Stimulated activated CD4-positive, alpha-beta T cell treated with anti-CD3 and anti-CD28 coated beads, Interleukin-15, amount 100 ng/mL, for 48 hours (primary cell): ENCODE measurements around the gene BAZ2B.
A peak's percentile ranks its signal among the peaks of the same experiment; 100 is the strongest.

Experiments
- DNase-seq, 2 donors: peaks; one replicate each; pipeline ENCODE4 v3.0.0-alpha.2; 2020; ENCODE audit warnings: low read depth in 2 of 2

The BAZ2B gene

DNA sequence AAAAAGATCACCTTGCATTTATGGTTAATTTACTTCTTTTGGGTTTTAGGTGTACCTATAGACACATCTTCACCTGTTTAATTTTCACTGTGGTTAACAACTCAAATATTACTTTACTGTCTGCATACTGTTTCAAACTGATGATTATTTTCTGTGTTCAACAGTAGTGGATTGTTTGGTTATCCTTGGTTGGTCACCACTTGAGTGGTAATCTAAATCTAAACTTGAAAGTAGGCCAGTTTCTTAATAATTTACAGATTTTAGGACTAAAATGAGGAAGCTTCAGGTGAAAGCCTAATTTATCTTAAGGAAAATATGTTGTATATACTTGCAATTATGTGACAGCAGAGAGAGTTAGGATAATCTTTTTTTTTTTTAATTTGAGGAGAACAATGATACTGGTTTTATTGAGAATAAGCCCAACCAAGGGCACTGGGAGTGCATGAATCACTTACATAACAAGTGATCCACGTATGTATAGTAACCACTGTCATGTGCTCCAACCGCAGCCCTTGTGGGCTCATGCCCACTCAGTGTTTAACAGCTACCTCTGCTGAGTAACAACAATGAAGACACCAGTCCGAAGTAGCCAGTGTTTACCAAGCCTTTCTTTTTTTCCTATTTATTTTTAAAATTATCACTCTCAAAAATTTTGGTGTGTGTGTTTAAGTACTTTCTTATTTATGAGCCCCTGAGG lies 298.8 kb downstream of the BAZ2B start:
- DNase-seq: no peak

DNA sequence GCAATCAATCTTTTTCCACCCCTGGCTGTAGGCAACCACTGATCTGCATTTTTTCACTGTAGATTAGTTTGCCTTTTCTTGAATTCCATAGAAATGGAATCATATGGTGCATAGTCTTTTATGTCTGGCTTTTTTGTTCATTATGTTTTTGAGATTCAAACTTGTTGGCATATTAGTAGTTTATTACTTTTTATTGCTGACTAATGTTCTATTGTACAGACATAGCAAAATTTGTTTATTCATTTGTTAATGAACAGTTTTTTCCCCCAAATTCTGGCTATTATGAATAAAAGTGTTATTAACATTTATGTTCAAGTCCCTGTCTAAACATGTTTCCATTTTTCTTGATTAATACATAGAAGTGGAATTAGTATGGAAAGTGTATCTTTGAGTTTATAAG lies 308.4 kb downstream of the BAZ2B start:
- DNase-seq: no peak

DNA sequence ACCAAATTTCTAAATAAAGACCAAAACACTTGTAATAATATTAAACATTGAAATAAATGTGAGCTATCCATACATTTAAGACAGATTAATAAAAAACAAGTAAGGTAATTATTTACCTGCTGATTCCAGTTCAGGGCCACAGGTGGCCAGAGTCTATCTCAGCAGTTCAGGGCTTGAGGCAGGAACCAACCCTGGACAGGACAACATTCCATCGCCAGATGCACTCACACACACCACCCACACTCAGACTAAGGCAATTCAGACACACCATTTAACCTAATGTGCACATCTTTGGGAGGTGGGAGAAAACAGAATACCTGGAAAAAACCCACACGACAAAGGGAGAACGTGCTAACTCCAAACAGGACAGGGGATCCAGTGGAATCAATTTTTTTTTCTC lies 315.8 kb downstream of the BAZ2B start:
- DNase-seq: no peak

DNA sequence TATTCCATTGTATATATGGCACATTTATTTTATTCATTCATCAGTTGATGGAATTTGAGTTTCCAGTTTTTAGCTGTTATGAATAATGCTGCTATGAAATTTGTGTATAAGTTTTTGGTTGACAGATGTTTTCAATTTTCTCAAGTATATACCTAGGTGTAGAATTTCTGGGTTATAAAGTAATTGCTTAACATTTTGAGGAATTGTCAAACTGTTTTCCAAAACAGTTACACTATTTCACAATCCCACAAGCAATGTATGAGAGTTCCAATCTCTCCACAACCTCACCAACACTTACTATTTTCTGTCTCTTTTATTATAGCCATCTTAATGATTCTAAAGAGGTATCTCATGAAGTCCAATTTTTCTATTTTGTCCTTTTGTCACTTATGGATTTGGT lies 317.4 kb downstream of the BAZ2B start:
- no peak for DNase-seq

DNA sequence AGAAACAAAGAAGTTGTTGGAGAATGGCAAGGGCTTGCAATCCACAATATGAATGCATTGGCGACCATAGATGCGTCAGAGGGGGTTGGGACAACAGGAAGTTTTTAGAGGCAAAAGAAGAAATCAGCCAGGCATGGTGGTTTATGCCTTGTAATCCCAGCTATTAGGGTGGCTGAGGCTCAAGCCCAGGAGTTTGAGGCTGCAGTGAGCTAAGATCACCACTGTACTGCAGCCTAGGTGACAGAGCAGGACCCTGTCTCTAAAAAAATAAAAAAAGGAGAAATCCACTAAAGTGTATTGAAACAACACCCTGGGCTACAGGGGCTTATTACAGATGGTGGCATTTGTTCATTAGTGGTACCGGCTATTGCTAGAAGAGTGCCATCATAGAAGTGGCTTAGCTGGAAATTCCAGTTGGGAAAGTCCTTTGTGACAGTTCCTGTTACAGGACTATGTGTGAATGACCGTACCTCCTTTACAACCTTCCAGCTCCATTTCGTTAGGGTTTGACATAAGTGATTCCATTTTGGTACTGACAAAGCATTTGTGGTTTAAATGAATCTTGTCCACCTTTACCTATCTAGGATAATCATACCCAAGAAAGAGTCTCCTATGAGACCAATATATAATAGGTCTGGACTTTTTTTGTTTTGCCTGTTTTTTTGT lies 319.2 kb downstream of the BAZ2B start:
- no peak for DNase-seq

DNA sequence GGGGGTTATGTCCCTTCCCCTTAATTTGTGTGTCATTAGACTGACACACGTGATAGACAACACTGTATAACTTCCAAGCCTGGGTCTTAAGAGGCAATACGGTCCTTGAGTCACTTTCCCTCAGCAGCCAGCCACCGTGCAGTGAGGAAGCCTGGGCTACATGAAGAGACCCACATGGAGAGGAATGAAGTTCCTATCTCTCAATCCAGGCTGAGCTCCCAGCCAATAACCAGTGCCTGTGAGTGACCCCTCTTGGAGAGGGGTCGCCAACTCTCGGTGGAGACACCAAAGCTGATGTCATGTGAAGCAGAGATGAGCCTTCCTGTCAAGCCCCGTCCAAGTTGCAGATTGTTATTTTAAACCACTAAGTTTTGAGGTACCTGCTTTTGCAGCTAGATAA lies 324.2 kb downstream of the BAZ2B start:
- DNase-seq: no peak

- DNase-seq: no peak
Observed at GRCh38 chr2:159290289-159290907, 325.9 kb downstream of the BAZ2B start.

GRCh38 chr2:159287733-159288132 lies 328.6 kb downstream of the BAZ2B start:
- DNase-seq: no peak

- peak; percentile 91 to 96 for DNase-seq
Observed at GRCh38 chr2:159286709-159287441, 329.5 kb downstream of the BAZ2B start.

DNA sequence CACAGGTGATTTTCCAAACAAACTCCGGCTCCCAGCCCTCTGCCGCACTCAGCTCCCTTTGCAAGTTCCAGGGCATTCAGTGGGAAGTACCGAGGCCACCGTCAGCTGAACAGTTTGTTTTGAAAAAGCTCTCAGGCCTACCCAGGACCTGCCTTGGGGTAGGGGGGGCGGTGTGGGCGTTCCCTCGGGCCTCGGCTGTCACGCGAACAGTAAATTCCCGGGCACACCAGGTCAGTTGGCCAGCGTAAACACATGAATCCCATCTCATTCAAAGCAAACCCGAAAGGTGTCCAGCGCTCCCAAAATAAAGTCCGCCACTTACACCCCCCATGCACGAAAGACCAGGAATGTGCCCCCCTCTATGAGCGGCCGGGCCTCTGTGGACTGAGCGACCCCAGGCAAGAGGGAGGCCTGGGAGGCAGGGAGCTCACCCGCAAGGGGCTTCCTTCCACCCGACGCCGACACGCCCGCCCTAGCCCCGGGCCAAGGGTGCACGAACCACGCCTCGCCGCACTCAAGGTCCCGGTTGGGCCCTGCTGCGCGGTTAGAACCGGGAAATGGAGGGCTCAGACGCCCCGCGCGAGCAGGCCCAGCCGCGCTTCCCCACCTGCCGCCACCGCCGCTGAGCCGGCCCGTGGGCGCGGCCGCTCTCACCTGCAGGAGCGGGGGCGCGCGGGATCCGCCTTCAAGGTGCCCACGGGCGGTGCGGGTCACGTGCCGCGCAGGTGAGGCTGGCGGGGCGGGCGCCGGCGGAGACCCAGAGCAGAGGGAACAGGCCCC lies 330.2 kb downstream of the BAZ2B start, which contains the start of gene WDSUB1:
TSS of gene WDSUB1 (minus strand) at position 775 of the 780 bp plus-strand sequence. CDS start 3,634 bp downstream, outside the sequence.
- DNase-seq: no peak

- DNase-seq: no peak
Observed at GRCh38 chr2:159285433-159285832, 330.9 kb downstream of the BAZ2B start.

DNA sequence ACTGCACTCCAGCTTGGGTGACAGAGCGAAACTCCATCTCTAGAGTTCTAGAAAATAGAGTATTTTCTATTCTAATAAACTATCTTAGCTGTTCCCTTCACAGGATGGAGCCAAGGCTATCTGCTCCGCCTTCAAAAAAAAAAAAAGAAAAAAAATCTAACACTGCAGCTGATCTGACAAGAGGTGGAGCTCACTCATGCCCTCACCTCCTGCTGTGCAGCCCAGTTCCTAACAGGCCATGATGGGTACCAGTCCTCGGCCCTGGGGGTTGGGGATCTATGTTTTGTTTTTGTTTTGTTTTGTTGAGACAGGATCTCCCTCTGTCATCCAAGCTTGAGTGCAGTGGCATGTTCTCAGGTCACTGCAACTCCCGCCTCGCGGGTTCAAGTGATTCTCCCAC lies 332.8 kb downstream of the BAZ2B start:
- no peak for DNase-seq

- no peak for DNase-seq
Observed at GRCh38 chr2:159281002-159281401, 335.3 kb downstream of the BAZ2B start.

GRCh38 chr2:159279700-159280099 lies 336.6 kb downstream of the BAZ2B start:
- DNase-seq: no peak

DNA sequence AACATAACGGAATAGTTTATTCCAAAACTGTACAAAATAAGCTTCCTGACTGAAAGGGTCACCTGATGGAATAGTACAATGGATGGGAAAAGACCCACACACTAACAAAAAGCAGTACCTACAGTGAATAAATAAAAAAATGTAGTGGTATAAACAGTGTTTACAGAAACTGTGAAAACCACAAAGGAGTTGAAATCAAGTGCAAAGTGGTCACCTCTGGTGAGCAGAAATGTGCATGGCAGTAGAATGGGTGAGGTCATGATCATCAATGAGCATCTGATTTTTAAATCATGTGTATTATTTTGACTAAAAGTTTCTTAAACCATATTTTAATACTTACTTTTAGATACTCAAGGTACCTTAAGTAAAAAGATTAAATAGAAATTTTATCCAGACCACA lies 341.2 kb downstream of the BAZ2B start:
- no peak for DNase-seq

DNA sequence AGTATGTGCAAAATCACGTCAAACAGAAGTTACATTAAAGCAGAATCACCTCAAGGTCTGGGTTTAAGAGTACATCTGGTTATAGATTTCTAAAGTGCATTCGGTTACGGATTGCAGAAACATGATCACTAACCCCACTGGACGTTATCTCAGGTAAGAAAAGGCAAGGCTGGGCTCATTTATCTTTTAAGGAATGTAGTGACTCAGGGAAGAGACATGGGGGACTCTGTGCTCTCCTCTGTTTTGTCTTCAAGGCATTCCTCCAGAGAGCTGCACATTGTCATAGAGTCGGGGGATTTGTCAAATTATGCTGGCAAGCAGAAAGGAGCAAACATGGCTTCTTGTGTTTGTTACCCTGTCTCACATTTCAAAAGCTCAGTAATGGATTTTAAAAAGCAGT lies 344.2 kb downstream of the BAZ2B start:
- no peak for DNase-seq

DNA sequence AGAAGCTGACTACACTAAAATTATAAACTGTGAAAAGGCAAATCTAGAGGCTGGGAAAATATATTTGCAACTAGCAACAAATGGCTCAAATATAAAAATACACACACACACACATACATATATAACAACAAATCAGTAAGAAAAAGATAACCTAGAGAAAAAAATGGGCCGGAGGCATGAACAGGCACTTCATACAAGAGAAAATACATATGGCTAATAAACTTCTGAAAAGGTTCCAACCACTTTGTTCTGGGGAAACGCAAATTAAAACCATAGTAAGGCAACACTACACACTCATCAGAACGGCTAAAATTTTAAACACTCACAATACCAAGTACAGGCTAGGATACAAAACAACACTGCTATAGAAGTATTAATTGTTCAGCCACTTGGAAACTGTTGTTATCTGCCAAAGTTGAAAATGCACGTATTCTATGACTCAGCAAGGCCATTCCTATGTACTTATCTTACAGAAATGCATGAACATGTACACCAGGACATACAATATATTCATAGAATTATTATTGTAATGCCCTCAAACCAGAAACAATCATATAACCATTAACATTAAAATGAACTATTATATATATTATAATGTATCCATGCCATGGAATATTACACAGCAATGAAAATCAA lies 345.5 kb downstream of the BAZ2B start:
- DNase-seq: no peak
